AG09319 (cell line): Measurements from ENCODE around the gene LORICRIN.

Experiments
- DNase-seq: peaks from one replicate; pipeline ENCODE4 v3.0.0-alpha.2; 2010; ENCODE audit warnings: low read depth; ENCODE audit errors: extremely low read depth
- CTCF ChIP-seq: IDR thresholded peaks from 2 replicates; pipeline ENCODE4 v1.5.1; 2011; ENCODE audit warnings: low read depth, mild to moderate bottlenecking, inconsistent platforms, low read length, moderate library complexity

Gene LORICRIN

GRCh38 chr1:153259387-153259786 lies at the start of gene LORICRIN:
LORICRIN (plus strand) TSS chr1:153259687; CDS start chr1:153260950, 1,263 bp downstream.
- no peak for DNase-seq
- TF ChIP-seq CTCF, result no peak

GRCh38 chr1:153210206-153210605 lies 49.3 kb upstream of the LORICRIN start:
- TF ChIP-seq CTCF, result no peak
- DNase-seq, result no peak

GRCh38 chr1:153212201-153212600 lies 47.3 kb upstream of the LORICRIN start:
- no peak for DNase-seq
- no peak for TF ChIP-seq CTCF

- TF ChIP-seq CTCF, result no peak
- DNase-seq, result no peak
Observed at GRCh38 chr1:153213519-153213918, 46.0 kb upstream of the LORICRIN start.

- no peak for TF ChIP-seq CTCF
- no peak for DNase-seq
Observed at GRCh38 chr1:153217212-153217611, 42.3 kb upstream of the LORICRIN start, which contains the start of gene PRR9. PRR9 (plus strand) TSS chr1:153217584; CDS start chr1:153218145, 561 bp downstream.

GRCh38 chr1:153217744-153218416 lies 41.6 kb upstream of the LORICRIN start:
- TF ChIP-seq CTCF, result no peak
- no peak for DNase-seq

- TF ChIP-seq CTCF, result no peak
- DNase-seq, result no peak
Observed at GRCh38 chr1:153220606-153221303, 38.7 kb upstream of the LORICRIN start.
